B cell (primary cell): ENCODE data around the gene SYNE1.

Experiments used
- EZH2 ChIP-seq: IDR thresholded peaks from 2 replicates; pipeline ENCODE4 v1.6.1; 2012; ENCODE audit warnings: borderline replicate concordance, low read depth, mild to moderate bottlenecking, moderate library complexity, low read length; ENCODE audit not compliant: insufficient read depth, poor library complexity, severe bottlenecking
- TF ChIP-seq, protein P1 (sequence below): fragments of 200-600 bp; IDR thresholded peaks from one replicate; pipeline ENCODE4 v1.8.0; 2022; ENCODE audit warnings: antibody characterized with exemption, mild to moderate bottlenecking

- TF ChIP-seq, protein P1, sequence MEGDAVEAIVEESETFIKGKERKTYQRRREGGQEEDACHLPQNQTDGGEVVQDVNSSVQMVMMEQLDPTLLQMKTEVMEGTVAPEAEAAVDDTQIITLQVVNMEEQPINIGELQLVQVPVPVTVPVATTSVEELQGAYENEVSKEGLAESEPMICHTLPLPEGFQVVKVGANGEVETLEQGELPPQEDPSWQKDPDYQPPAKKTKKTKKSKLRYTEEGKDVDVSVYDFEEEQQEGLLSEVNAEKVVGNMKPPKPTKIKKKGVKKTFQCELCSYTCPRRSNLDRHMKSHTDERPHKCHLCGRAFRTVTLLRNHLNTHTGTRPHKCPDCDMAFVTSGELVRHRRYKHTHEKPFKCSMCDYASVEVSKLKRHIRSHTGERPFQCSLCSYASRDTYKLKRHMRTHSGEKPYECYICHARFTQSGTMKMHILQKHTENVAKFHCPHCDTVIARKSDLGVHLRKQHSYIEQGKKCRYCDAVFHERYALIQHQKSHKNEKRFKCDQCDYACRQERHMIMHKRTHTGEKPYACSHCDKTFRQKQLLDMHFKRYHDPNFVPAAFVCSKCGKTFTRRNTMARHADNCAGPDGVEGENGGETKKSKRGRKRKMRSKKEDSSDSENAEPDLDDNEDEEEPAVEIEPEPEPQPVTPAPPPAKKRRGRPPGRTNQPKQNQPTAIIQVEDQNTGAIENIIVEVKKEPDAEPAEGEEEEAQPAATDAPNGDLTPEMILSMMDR: no peak
- TF ChIP-seq EZH2: no peak
Observed at GRCh38 chr6:152399399-152399798, 237.8 kb downstream of the SYNE1 start.
